HG03575 (cell line): Measurements from ENCODE around the gene TECPR1.
A peak's percentile ranks its signal among the peaks of the same experiment; 100 is the strongest.

ENCODE experiments used
- ATAC-seq: cut with Tn5 transposase; IDR thresholded peaks from one replicate; pipeline ENCODE4 v1.9.1; 2021; ENCODE audit not compliant: unreplicated experiment, insufficient number of reproducible peaks, low FRiP score; ENCODE audit errors: extremely low read depth

The TECPR1 gene, protein sequence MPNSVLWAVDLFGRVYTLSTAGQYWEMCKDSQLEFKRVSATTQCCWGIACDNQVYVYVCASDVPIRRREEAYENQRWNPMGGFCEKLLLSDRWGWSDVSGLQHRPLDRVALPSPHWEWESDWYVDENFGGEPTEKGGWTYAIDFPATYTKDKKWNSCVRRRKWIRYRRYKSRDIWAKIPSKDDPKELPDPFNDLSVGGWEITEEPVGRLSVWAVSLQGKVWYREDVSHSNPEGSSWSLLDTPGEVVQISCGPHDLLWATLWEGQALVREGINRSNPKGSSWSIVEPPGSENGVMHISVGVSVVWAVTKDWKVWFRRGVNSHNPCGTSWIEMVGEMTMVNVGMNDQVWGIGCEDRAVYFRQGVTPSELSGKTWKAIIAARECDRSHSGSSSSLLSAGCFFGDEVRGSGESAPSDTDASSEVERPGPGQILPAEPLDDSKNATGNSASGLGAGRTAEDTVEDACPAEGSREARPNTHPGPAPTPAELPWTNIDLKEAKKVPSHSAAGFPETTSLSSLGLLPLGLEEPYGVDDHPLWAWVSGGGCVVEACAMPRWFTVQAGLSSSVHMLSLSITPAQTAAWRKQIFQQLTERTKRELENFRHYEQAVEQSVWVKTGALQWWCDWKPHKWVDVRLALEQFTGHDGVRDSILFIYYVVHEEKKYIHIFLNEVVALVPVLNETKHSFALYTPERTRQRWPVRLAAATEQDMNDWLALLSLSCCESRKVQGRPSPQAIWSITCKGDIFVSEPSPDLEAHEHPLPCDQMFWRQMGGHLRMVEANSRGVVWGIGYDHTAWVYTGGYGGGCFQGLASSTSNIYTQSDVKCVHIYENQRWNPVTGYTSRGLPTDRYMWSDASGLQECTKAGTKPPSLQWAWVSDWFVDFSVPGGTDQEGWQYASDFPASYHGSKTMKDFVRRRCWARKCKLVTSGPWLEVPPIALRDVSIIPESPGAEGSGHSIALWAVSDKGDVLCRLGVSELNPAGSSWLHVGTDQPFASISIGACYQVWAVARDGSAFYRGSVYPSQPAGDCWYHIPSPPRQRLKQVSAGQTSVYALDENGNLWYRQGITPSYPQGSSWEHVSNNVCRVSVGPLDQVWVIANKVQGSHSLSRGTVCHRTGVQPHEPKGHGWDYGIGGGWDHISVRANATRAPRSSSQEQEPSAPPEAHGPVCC

GRCh38 chr7:98251601-98252424 is at the start of gene TECPR1:
TECPR1 (minus strand) TSS chr7:98252232; CDS start chr7:98246146, 6,086 bp downstream.
- peak; percentile 78 for ATAC-seq

DNA sequence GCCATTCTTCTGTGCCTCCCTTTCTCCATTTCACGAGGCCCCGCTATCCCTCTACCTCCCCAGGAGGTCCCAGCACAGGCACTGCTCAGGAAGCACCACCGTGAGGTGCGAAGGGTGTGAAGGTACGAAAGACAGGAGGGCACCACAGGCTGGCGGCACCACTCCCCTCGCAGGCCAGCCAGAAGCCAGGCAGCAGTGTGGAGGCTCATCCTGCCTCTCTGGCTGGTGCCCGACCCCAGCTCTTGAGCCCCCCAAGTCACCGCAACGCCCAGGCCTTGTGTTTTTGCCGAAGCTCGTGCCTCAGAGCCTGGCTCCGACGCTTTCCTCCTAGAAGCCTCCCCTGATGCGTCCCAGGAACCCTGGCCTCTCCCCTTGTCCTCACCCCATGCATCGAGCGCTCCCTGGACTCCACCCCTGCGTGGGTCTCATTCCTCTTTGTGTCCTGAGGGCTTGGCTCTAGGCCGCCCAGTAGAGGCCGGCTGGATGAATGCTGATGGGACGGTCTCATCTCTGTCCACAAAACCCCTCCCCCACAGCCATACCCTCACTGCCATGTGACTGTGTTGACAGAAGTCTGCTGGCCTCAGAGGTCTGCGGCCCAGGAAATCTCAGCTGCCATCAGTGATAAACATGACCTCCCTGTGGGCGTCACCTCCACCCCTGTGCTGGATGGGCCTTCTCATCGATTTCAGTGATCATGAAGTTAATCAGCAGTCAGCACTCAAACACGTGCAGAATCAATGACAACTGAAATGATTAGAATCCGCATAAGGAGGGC is 48.8 kb upstream of the TECPR1 start:
- no peak for ATAC-seq

DNA sequence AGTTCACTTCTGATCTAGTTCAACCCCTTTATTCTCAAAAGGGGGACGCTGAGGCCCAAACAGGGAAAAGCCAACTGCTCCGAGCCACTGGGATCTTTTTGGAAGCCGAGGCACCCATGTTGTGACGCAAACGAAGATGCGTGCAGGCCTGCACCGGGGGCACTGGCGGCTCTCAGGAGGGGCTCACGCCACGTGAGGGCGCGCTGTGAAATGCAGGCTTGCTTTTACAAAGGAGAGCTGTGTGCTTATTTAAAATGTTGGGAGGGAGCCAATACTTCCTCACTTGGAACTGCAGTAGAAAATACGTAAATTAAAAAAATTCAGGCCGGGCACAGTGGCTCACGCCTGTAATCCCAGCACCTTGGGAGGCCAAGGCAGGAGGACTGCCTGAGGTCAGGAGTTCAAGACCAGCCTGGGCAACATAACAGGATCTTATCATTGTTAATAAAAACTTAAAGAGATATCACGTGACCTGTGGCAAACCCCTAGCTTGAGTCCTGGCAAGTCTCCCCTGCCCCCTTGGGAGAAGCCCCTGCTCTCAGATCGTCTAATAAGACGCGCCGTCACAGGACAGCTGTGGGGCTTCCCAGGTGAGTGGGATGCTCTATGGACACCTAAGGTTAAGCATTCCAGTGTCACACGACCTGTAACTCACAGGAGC is 45.7 kb upstream of the TECPR1 start:
- ATAC-seq: no peak

- ATAC-seq: no peak
These were observed 44.8 kb upstream of the TECPR1 start for GRCh38 chr7:98296833-98297232.

GRCh38 chr7:98295467-98296192 is 43.6 kb upstream of the TECPR1 start:
- ATAC-seq: no peak

- no peak for ATAC-seq
These were observed 42.9 kb upstream of the TECPR1 start for GRCh38 chr7:98294798-98295382.

- no peak for ATAC-seq
These were observed 42.3 kb upstream of the TECPR1 start for GRCh38 chr7:98294326-98294725.

DNA sequence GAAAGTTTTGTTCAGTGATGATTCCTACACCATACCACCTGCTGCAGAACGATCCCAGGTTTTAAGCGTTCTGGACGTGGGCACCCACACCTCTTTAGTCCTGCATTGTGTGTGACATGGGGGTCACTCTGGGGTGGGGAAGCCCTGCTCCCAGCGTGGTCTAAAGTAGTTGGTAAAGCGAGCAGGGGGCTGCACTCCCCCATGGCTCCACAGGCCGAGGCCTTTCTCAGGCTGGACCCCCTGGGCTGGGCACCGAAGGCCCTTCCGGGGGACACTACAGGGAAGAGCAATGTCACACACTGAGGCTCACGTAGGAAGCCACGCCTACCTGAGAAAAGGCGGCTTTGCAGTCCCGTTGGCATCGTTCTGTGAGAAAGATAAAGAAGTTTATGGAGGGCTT is 41.7 kb upstream of the TECPR1 start:
- no peak for ATAC-seq

DNA sequence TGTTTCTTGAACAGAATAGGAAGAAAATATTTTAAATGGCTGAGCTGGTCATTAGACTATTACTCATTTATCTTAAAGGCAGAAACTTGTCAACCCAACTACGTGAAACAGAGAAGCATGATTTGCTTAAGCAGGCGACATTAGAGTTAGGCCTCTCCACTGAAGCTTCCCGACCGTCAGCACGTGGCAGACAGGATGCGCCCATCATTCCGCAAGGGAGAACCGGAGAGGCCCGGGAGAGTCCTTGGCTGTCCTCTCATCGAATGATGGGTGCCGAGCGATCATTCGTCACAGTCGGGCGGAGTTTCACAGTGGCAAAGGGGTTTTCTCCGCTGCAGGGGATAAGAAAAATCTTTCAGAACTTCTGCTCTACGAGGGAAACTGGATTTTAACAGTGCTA is 41.2 kb upstream of the TECPR1 start:
- ATAC-seq: no peak

DNA sequence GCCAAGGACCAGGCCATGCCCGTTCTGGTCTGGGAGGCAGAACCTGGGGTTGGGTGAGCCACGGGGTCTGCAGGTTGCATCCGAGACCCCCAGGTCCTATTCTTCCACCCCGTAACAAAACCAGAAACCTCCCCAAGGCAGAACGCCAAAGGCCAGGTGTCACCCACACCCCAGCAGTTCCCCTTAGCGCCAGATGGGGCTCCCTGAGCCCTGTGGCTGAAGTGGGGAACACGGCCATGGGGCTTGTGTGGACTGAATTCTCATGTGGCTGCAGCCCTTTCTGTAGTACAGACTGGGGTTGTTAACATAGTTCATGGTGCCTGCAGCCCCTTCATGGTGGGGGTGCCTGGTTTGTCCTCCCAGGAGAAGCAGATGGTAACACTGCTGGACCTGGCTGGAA is 39.7 kb upstream of the TECPR1 start:
- ATAC-seq: no peak

GRCh38 chr7:98289333-98289875 is 37.4 kb upstream of the TECPR1 start:
- ATAC-seq: no peak

GRCh38 chr7:98288064-98288823 is 36.2 kb upstream of the TECPR1 start:
- no peak for ATAC-seq

GRCh38 chr7:98287486-98287959 is 35.5 kb upstream of the TECPR1 start:
- ATAC-seq: no peak

GRCh38 chr7:98286701-98287485 is 34.9 kb upstream of the TECPR1 start:
- no peak for ATAC-seq

DNA sequence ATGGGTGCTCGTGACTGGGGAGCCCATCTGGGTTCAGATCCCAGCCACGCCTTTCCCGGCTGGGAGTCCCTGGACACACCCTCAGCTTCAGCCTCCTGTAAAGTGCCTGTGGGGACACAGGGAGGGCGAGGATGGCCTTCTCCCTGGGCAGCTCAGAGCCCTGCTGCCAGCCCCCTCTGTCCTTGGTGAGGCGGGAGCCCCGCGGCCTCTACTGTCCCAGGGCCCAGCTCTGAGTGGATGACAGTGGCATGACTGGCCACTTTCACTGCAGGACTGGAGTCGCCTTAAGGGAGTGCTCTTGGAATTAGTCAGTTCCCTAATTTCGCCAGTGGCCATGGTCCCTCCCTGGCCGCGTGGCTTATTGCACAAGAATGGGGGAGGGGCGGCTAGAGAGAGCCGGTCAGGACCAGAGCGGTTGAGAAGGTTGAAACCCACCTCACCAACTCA is 34.1 kb upstream of the TECPR1 start:
- no peak for ATAC-seq
